H1 (cell line): Measurements from ENCODE around the gene CABCOCO1. TPM values are rescaled to one million over a fixed set of nuclear protein-coding genes. Genes with fewer than 3 reads are reported as not detected.

Experiments used
- CTCF ChIA-PET: fragments of 300-600 bp; sonication (Branson Sonifier 250); formaldehyde crosslinking; loops from one replicate; lab custom pipeline; 2021; ENCODE audit not compliant: partially characterized antibody; lab: Charles Lee
- POLR2A ChIA-PET: fragments of 300-600 bp; sonication (Branson Sonifier 250); formaldehyde crosslinking; loops from one replicate; lab custom pipeline; 2021; ENCODE audit warnings: inconsistent platforms; ENCODE audit not compliant: partially characterized antibody; lab: Charles Lee
- DNase-seq, 2 experiments: peaks; one replicate each; pipeline versions ENCODE4 v3.0.0 to v3.0.0-alpha.2; 2010 to 2022; ENCODE audit warnings: low spot score in 2 of 2, low read depth in 1 of 2, mixed read lengths in 1 of 2
- FAIRE-seq: peaks from 2 replicates; lab custom pipeline; 2011; peaks lifted over from hg19 to GRCh38; lab: Jason Lieb, UNC
- H2AFZ ChIP-seq: 2 replicates; pipeline ENCODE4 v1.8.1; 2012; ENCODE audit warnings: low read length, inconsistent platforms
- H2AK5ac ChIP-seq: 2 replicates; pipeline ENCODE4 v1.6.1; 2013; ENCODE audit warnings: low read depth, low read length
- H2BK120ac ChIP-seq: replicated peaks from 2 replicates; pipeline ENCODE3; 2013; ENCODE audit warnings: low read depth, low read length, inconsistent platforms
- H2BK12ac ChIP-seq: 2 replicates; pipeline ENCODE4 v1.6.1; 2013; ENCODE audit warnings: low read depth, low read length
- H2BK15ac ChIP-seq: 2 replicates; pipeline ENCODE4 v1.6.1; 2013; ENCODE audit warnings: low read length
- H2BK20ac ChIP-seq: 2 replicates; pipeline ENCODE4 v1.6.1; 2013; ENCODE audit warnings: low read length
- H2BK5ac ChIP-seq: 2 replicates; pipeline ENCODE4 v1.6.1; 2013; ENCODE audit warnings: low read depth, low read length
- H3K14ac ChIP-seq: 2 replicates; pipeline ENCODE4 v1.6.1; 2013; ENCODE audit warnings: inconsistent platforms; ENCODE audit not compliant: insufficient read length
- H3K18ac ChIP-seq: 2 replicates; pipeline ENCODE4 v1.6.1; 2013; ENCODE audit warnings: low read length; ENCODE audit errors: extremely low read depth
- H3K23ac ChIP-seq: 2 replicates; pipeline ENCODE4 v1.6.1; 2013; ENCODE audit warnings: inconsistent platforms; ENCODE audit not compliant: insufficient read length
- H3K23me2 ChIP-seq: 2 replicates; pipeline ENCODE4 v1.6.1; 2013; ENCODE audit warnings: low read depth, low read length
- H3K27ac ChIP-seq: 2 replicates; pipeline ENCODE4 v1.6.1; 2011; ENCODE audit warnings: low read depth, low read length, inconsistent platforms
- H3K27me3 ChIP-seq, 4 experiments: replicated peaks in 1 of 4; 1 replicate in 1 of 4; 2 replicates in 3 of 4; pipeline versions ENCODE4 v1.6.1 to v1.8.1; 2011 to 2013; ENCODE audit warnings: low read length in 3 of 4, mild to moderate bottlenecking in 3 of 4, inconsistent platforms in 2 of 4, mixed read lengths in 2 of 4, moderate library complexity in 1 of 4; ENCODE audit not compliant: control insufficient read depth in 3 of 4, insufficient read depth in 3 of 4; ENCODE audit errors: extremely low read depth in 1 of 4
- H3K36me3 ChIP-seq, 4 experiments: 2 replicates each; pipeline versions ENCODE4 v1.6.1 to v1.8.1; 2011 to 2013; ENCODE audit warnings: mild to moderate bottlenecking in 4 of 4, low read length in 3 of 4, moderate library complexity in 2 of 4, control low read depth in 1 of 4, inconsistent platforms in 1 of 4; ENCODE audit not compliant: insufficient read depth in 4 of 4, control insufficient read depth in 2 of 4
- H3K4ac ChIP-seq: replicated peaks from 2 replicates; pipeline ENCODE3; 2013; ENCODE audit warnings: low read length, low read depth, mixed read lengths, inconsistent platforms; ENCODE audit not compliant: insufficient read length
- H3K4me1 ChIP-seq, 4 experiments: replicated peaks in 1 of 4; 1 replicate in 1 of 4; 2 replicates in 3 of 4; pipeline versions ENCODE4 v1.6.1 to v1.8.1; 2011 to 2013; ENCODE audit warnings: low read length in 3 of 4, inconsistent platforms in 2 of 4, mixed read lengths in 1 of 4; ENCODE audit not compliant: insufficient read depth in 4 of 4, control insufficient read depth in 3 of 4
- H3K4me2 ChIP-seq, 2 experiments: 2 replicates each; pipeline versions ENCODE4 v1.6.1 to v1.8.1; 2011 to 2013; ENCODE audit warnings: low read depth in 2 of 2, low read length in 2 of 2, control low read depth in 1 of 2, inconsistent platforms in 1 of 2, mild to moderate bottlenecking in 1 of 2; ENCODE audit not compliant: insufficient read depth in 1 of 2
- H3K4me3 ChIP-seq, 4 experiments: fragments of 200-600, 300-600 bp in 1 of 4; sonication (generic), shearing (Covaris generic), sonication (Bioruptor Twin) in 1 of 4; 2 replicates each; pipeline versions ENCODE4 v1.5.1 to v1.8.1; 2011 to 2016; ENCODE audit warnings: low read length in 4 of 4, low read depth in 3 of 4, control low read depth in 2 of 4, inconsistent platforms in 2 of 4, mild to moderate bottlenecking in 2 of 4, mixed read lengths in 1 of 4, moderate library complexity in 1 of 4; ENCODE audit not compliant: insufficient read depth in 2 of 4; ENCODE audit errors: extremely low read depth in 1 of 4
- H3K56ac ChIP-seq: replicated peaks from 2 replicates; pipeline ENCODE3; 2013; ENCODE audit warnings: low read depth, mild to moderate bottlenecking, mixed read lengths, low read length, inconsistent platforms; ENCODE audit not compliant: insufficient read length
- H3K79me1 ChIP-seq: 2 replicates; pipeline ENCODE4 v1.6.1; 2013; ENCODE audit warnings: low read depth, low read length, control low read depth
- H3K79me2 ChIP-seq, 2 experiments: 2 replicates each; pipeline versions ENCODE4 v1.6.1 to v1.8.1; 2012 to 2013; ENCODE audit warnings: low read length in 2 of 2, mild to moderate bottlenecking in 2 of 2, inconsistent platforms in 1 of 2; ENCODE audit not compliant: insufficient read depth in 2 of 2, control insufficient read depth in 1 of 2
- H3K9ac ChIP-seq, 4 experiments: replicated peaks in 1 of 4; 1 replicate in 1 of 4; 2 replicates in 3 of 4; pipeline versions ENCODE4 v1.6.1 to v1.8.1; 2011 to 2013; ENCODE audit warnings: low read depth in 3 of 4, low read length in 3 of 4, control low read depth in 2 of 4, mild to moderate bottlenecking in 2 of 4, moderate library complexity in 2 of 4, inconsistent platforms in 1 of 4; ENCODE audit errors: extremely low read depth in 1 of 4
- H3K9me3 ChIP-seq, 2 experiments: 2 replicates each; pipeline versions ENCODE4 v1.6.1 to v1.8.1; 2012 to 2013; ENCODE audit warnings: mild to moderate bottlenecking in 2 of 2, moderate library complexity in 2 of 2, control low read depth in 1 of 2, inconsistent platforms in 1 of 2, low read depth in 1 of 2, low read length in 1 of 2, mixed read lengths in 1 of 2; ENCODE audit not compliant: insufficient read depth in 2 of 2
- H4K20me1 ChIP-seq, 2 experiments: replicated peaks in 1 of 2; 2 replicates each; pipeline versions ENCODE3 to v1.8.1; 2011 to 2013; ENCODE audit warnings: inconsistent platforms in 2 of 2, low read length in 2 of 2, mild to moderate bottlenecking in 1 of 2; ENCODE audit not compliant: insufficient read depth in 2 of 2, control insufficient read depth in 1 of 2
- H4K5ac ChIP-seq: 2 replicates; pipeline ENCODE4 v1.6.1; 2013; ENCODE audit warnings: low read length, low read depth, mixed read lengths, inconsistent platforms; ENCODE audit not compliant: insufficient read length
- H4K8ac ChIP-seq: 2 replicates; pipeline ENCODE4 v1.8.0; 2013; ENCODE audit warnings: mild to moderate bottlenecking, moderate library complexity, low read length, inconsistent platforms; ENCODE audit not compliant: insufficient read depth; ENCODE audit errors: extremely low read depth
- H4K91ac ChIP-seq: replicated peaks from 2 replicates; pipeline ENCODE3; 2013; ENCODE audit warnings: low read length, mixed read lengths, inconsistent platforms; ENCODE audit not compliant: insufficient read length
- CBX5 ChIP-seq: fragments of 300-800, 300-1000 bp; sonication (generic); IDR thresholded peaks from 2 replicates; pipeline ENCODE4 v1.7.1; 2016; ENCODE audit warnings: antibody characterized with exemption, low read length, low read depth
- GABPA ChIP-seq: IDR thresholded peaks from 2 replicates; pipeline ENCODE4 v1.6.1; 2011; ENCODE audit warnings: mild to moderate bottlenecking, low read length, moderate library complexity, borderline replicate concordance; ENCODE audit not compliant: insufficient read depth
- KDM1A ChIP-seq: fragments of 200-600, 300-600 bp; sonication (generic); IDR thresholded peaks from 2 replicates; pipeline ENCODE4 v1.7.1; 2016; ENCODE audit warnings: mild to moderate bottlenecking, low read length, borderline replicate concordance
- KDM4A ChIP-seq: IDR thresholded peaks from one replicate; pipeline ENCODE4 v1.7.1; 2012; ENCODE audit warnings: low read depth, mild to moderate bottlenecking, moderate library complexity, low read length, inconsistent platforms; ENCODE audit not compliant: severe bottlenecking
- KDM5A ChIP-seq: fragments of 200-600 bp; IDR thresholded peaks from 2 replicates; pipeline ENCODE4 v1.7.1; 2012; ENCODE audit warnings: mild to moderate bottlenecking, low read length, inconsistent platforms, mixed read lengths
- MAX ChIP-seq: IDR thresholded peaks from 2 replicates; pipeline ENCODE4 v1.6.1; 2012; ENCODE audit warnings: inconsistent platforms
- TAF7 ChIP-seq: optimal IDR thresholded peaks from 2 replicates; pipeline ENCODE3; 2011; ENCODE audit warnings: low read depth, mild to moderate bottlenecking, inconsistent platforms, low read length, moderate library complexity, borderline replicate concordance
- TBP ChIP-seq: IDR thresholded peaks from 2 replicates; pipeline ENCODE4 v1.6.1; 2011; ENCODE audit warnings: low read depth, low read length, improper control_type of control experiment
- TCF12 ChIP-seq: IDR thresholded peaks from 2 replicates; pipeline ENCODE4 v1.6.1; 2011; ENCODE audit warnings: low read depth, mild to moderate bottlenecking, low read length
- TEAD4 ChIP-seq: IDR thresholded peaks from 2 replicates; pipeline ENCODE4 v1.6.1; 2012; ENCODE audit warnings: low read depth, low read length, inconsistent platforms, mixed read lengths
- USF2 ChIP-seq: IDR thresholded peaks from 2 replicates; pipeline ENCODE4 v1.6.1; 2011; ENCODE audit warnings: low read length, improper control_type of control experiment
- WGBS, 2 experiments: shearing (Covaris generic) in 1 of 2; methylation state at CpG; one replicate each; pipeline versions ENCODE4 v1.1.6 to v1.1.7; 2013 to 2015; ENCODE audit warnings: low lambda C conversion rate in 2 of 2, mixed read lengths in 2 of 2, inconsistent platforms in 1 of 2, low coverage in 1 of 2, missing lambda C conversion rate in 1 of 2; ENCODE audit not compliant: insufficient replicate concordance in 2 of 2, insufficient coverage in 1 of 2, insufficient read length in 1 of 2; ENCODE audit errors: extremely low coverage in 1 of 2, missing lambda C conversion rate in 1 of 2; 5-methylcytosine and 5-hydroxymethylcytosine counted together
- polyA plus RNA-seq, 7 experiments: library from polyadenylated mRNA; depleted of rRNA in 3 of 7; stranded (reverse) in 5 of 7; unstranded in 2 of 7; fragments of >200 nt in 5 of 7; fragments of 200-250 nt in 2 of 7; gene quantifications; 1 replicate in 5 of 7; 2 replicates in 1 of 7; 4 replicates in 1 of 7; pipeline versions ENCODE4 v1.2.1 to v1.2.3, GENCODE V29; 2011 to 2013; ENCODE audit warnings: missing spikeins in 2 of 7, mixed read lengths in 2 of 7
- total RNA-seq: library from RNA; stranded (reverse); fragmentation: NEBNext Ultra II Directional; extraction: Animal tissue kit (Norgen Biotek cat#: 25700); gene quantifications from 2 replicates; pipeline ENCODE4 v1.2.1, GENCODE V29; 2021

The CABCOCO1 gene
- total and polyA plus RNA-seq, 2 of the 8 experiments (the other 6 are each of a cell fraction or from before 2014, with no cell fraction given): not detected

- H3K23me2 ChIP-seq: no peaks in the 10 kb centered on the region
- H2BK20ac ChIP-seq: no peak overlapping the region
- CTCF ChIA-PET: interaction anchor here (0.6 to 1.1 kb wide), 2 partner anchors 9 to 569 kb away, joined by 3 read pairs; no protein-coding TSS in a partner anchor
- H3K4me2 ChIP-seq: no peak overlapping the region
- H4K8ac ChIP-seq: no peak overlapping the region
- FAIRE-seq: no peak
- H3K79me1 ChIP-seq: no peaks in the 10 kb centered on the region
- no peaks in the 10 kb centered on the region for H3K79me2 ChIP-seq
- H3K18ac ChIP-seq: no peak overlapping the region
- no peaks in the 10 kb centered on the region for H3K9me3 ChIP-seq
- H3K36me3 ChIP-seq: no peaks in the 10 kb centered on the region
- no peak overlapping the region for H2BK120ac ChIP-seq
- no peak overlapping the region for H3K9ac ChIP-seq
- H3K27ac ChIP-seq: no peak overlapping the region
- no peaks in the 10 kb centered on the region for H3K4me1 ChIP-seq
- no peak overlapping the region for H2AK5ac ChIP-seq
- 88% methylated on average over 1 of the region's 1 CpG; no CpG with 5 or more reads in 1 of the 2 experiments for WGBS, 2 experiments
- peaks cover 0 to 1% (median 0%) of the 10 kb centered on the region in 4 experiments; a peak in 1 of 7 replicates for H3K27me3 ChIP-seq
- DNase-seq: no peak
- POLR2A ChIA-PET: no interaction called here
- H2BK15ac ChIP-seq: no peak overlapping the region
- H4K5ac ChIP-seq: no peak overlapping the region
- no peak overlapping the region for H2BK12ac ChIP-seq
- H3K4ac ChIP-seq: no peak overlapping the region
- no peak overlapping the region for H2AFZ ChIP-seq
- no peak for TF ChIP-seq MAX
- TF ChIP-seq KDM1A: no peak
- no peak for TF ChIP-seq CBX5
- no peak for TF ChIP-seq USF2
- TF ChIP-seq KDM5A: no peak
- TF ChIP-seq TCF12: no peak
- no peak for TF ChIP-seq KDM4A
- no peak for TF ChIP-seq TAF7
- no peak for TF ChIP-seq GABPA
- no peak for TF ChIP-seq TEAD4
- no peak for TF ChIP-seq TBP
- H3K4me3 ChIP-seq: no peak overlapping the region
- H3K23ac ChIP-seq: no peak overlapping the region
- H3K14ac ChIP-seq: no peak overlapping the region
- no peak overlapping the region for H4K91ac ChIP-seq
- H3K56ac ChIP-seq: no peak overlapping the region
- H4K20me1 ChIP-seq: no peaks in the 10 kb centered on the region
- no peak overlapping the region for H2BK5ac ChIP-seq
Observed at GRCh38 chr10:61789031-61789430, 126.3 kb downstream of the CABCOCO1 start.
